ENCODE measurements around the gene KCNK3. TPM values are rescaled to one million over a fixed set of nuclear protein-coding genes. Genes with fewer than 3 reads are reported as not detected.
"Not testable (repeated sequence)": the region's sequence is repeated elsewhere in the genome, so short reads cannot be mapped to it uniquely, and the experiment has no call there.

The KCNK3 gene
- total and polyA plus RNA-seq, 5 donors from 2014 or later = not detected

- DNase-seq; H3K36me3 Mint-ChIP-seq; H3K4me1 ChIP-seq (ENCODE audit: control insufficient read depth, insufficient read depth, low read length, poor library complexity, severe bottlenecking); H3K27me3 Mint-ChIP-seq; H3K36me3 ChIP-seq (ENCODE audit: control insufficient read depth, insufficient read depth, low read length); H3K27ac Mint-ChIP-seq; H3K27me3 ChIP-seq (ENCODE audit: control insufficient read depth, insufficient read depth, low read length); H3K4me3 Mint-ChIP-seq; H3K9me3 ChIP-seq (ENCODE audit: control insufficient read depth in 2 of 2, low read length in 2 of 2); H3K27ac ChIP-seq (ENCODE audit: insufficient read depth, low read length, poor library complexity, severe bottlenecking); H3K4me1 Mint-ChIP-seq; H3K4me3 ChIP-seq (ENCODE audit: low read depth, low read length); ATAC-seq (ENCODE audit: low read depth in 2 of 2): not testable (repeated sequence)
- peaks cover 0 to 11% (median 5%) of the 10 kb centered on the region in 7 donors for H3K9me3 Mint-ChIP-seq
These were observed 37.4 kb upstream of the KCNK3 start for GRCh38 chr2:26655120-26655519.

DNA sequence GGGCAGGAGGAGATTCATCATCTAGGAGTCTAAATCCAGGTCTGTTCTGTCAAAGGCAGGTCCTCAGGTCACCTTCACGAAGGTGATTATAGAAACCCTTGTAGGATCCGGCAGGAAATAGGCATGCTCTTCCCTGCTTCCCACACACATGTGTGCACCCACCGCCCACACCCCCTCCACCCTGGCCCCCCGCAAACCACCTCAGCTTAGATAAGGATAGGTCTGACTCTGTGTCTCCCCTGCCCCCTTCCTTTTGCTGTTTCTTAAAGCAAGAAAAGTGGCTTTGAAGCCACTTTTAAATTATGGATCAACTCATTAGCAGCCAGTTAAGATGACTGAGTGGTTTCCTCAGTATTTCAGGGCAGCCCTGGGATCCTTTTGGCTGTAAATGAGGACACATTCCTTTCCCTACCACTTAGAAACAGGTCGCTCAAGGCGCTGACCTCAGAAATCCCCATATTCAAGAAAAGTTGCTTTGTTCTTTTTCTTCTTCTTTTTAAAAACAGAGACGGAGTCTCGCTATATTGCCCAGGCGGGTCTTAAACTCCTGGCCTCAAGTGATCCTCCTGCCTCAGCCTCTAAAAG is 36.8 kb upstream of the KCNK3 start:
- no peak overlapping the region for H3K4me3 Mint-ChIP-seq
- Histone ChIP-seq H3K4me1 (ENCODE audit: control insufficient read depth, insufficient read depth, low read length, poor library complexity, severe bottlenecking) (no peaks in the 10 kb centered on the region), H3K27ac (ENCODE audit: insufficient read depth, low read length, poor library complexity, severe bottlenecking) (no peak overlapping the region), H3K9me3 (ENCODE audit: control insufficient read depth in 2 of 2, low read length in 2 of 2) (peaks cover 6 to 12% of the 10 kb centered on the region in 2 experiments), H3K27me3 (ENCODE audit: control insufficient read depth, insufficient read depth, low read length) (no peaks in the 10 kb centered on the region), H3K4me3 (ENCODE audit: low read depth, low read length) (no peak overlapping the region), H3K36me3 (ENCODE audit: control insufficient read depth, insufficient read depth, low read length) (no peaks in the 10 kb centered on the region)
- no peak overlapping the region for H3K27ac Mint-ChIP-seq
- H3K27me3 Mint-ChIP-seq = peaks cover 5% of the 10 kb centered on the region
- peaks cover 0 to 16% (median 6%) of the 10 kb centered on the region in 7 donors for H3K9me3 Mint-ChIP-seq
- no peaks in the 10 kb centered on the region for H3K36me3 Mint-ChIP-seq
- no peak for DNase-seq
- H3K4me1 Mint-ChIP-seq = no peaks in the 10 kb centered on the region
- no peak for ATAC-seq (ENCODE audit: low read depth in 2 of 2)

GRCh38 chr2:26657265-26657664 is 35.3 kb upstream of the KCNK3 start:
- Mint-ChIP-seq H3K9me3 (peaks cover 0 to 23% (median 9%) of the 10 kb centered on the region in 7 donors), H3K36me3 (no peaks in the 10 kb centered on the region), H3K27ac (no peak overlapping the region), H3K4me1 (no peaks in the 10 kb centered on the region), H3K4me3 (no peak overlapping the region), H3K27me3 (peaks cover 5% of the 10 kb centered on the region)
- Histone ChIP-seq H3K36me3 (ENCODE audit: control insufficient read depth, insufficient read depth, low read length) (no peaks in the 10 kb centered on the region), H3K27me3 (ENCODE audit: control insufficient read depth, insufficient read depth, low read length) (no peaks in the 10 kb centered on the region), H3K9me3 (ENCODE audit: control insufficient read depth in 2 of 2, low read length in 2 of 2) (peaks cover 6 to 12% of the 10 kb centered on the region in 2 experiments), H3K27ac (ENCODE audit: insufficient read depth, low read length, poor library complexity, severe bottlenecking) (no peak overlapping the region), H3K4me3 (ENCODE audit: low read depth, low read length) (no peak overlapping the region), H3K4me1 (ENCODE audit: control insufficient read depth, insufficient read depth, low read length, poor library complexity, severe bottlenecking) (no peaks in the 10 kb centered on the region)
- DNase-seq (no peak), ATAC-seq (ENCODE audit: low read depth in 2 of 2) (no peak)

GRCh38 chr2:26658691-26659346 is 33.7 kb upstream of the KCNK3 start:
- peaks cover 5% of the 10 kb centered on the region for H3K27me3 Mint-ChIP-seq
- no peak overlapping the region for H3K27ac ChIP-seq (ENCODE audit: insufficient read depth, low read length, poor library complexity, severe bottlenecking)
- no peak overlapping the region for H3K27ac Mint-ChIP-seq
- no peaks in the 10 kb centered on the region for H3K36me3 Mint-ChIP-seq
- DNase-seq (no peak), ATAC-seq (ENCODE audit: low read depth in 2 of 2) (no peak)
- H3K4me3 ChIP-seq (ENCODE audit: low read depth, low read length) = no peak overlapping the region
- H3K27me3 ChIP-seq (ENCODE audit: control insufficient read depth, insufficient read depth, low read length) = no peaks in the 10 kb centered on the region
- H3K4me1 ChIP-seq (ENCODE audit: control insufficient read depth, insufficient read depth, low read length, poor library complexity, severe bottlenecking) = no peaks in the 10 kb centered on the region
- H3K36me3 ChIP-seq (ENCODE audit: control insufficient read depth, insufficient read depth, low read length) = no peaks in the 10 kb centered on the region
- peaks cover 0 to 23% (median 9%) of the 10 kb centered on the region in 7 donors for H3K9me3 Mint-ChIP-seq
- no peaks in the 10 kb centered on the region for H3K4me1 Mint-ChIP-seq
- no peak overlapping the region for H3K4me3 Mint-ChIP-seq
- peaks cover 6 to 12% of the 10 kb centered on the region in 2 experiments for H3K9me3 ChIP-seq (ENCODE audit: control insufficient read depth in 2 of 2, low read length in 2 of 2)

DNA sequence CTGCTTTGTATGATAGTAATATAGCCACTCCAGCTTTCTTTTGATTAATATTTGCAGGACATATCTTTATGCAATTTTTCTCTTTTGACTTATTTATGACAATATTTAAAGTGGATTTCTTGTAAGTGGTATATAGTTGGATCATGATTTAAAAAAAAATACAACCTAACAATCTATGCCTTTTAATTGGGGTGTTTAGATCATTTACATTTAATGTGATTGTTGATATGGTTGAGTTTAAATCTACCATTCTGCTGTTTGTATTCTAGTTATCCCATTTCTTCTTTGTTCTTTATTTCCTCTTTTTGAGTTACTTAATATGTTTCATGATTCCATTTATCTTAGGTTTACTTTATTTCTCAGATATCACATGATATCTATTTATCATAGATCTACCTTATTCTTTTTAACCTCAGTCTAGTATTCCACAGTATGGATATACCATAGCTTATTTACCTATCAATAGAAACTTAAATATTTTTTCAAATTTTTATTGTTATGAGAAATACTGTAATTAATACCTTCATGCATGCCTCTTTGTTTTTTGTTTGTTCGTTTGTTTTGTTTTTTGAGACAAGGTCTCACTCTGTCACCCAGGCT is 32.1 kb upstream of the KCNK3 start:
- ATAC-seq (ENCODE audit: low read depth in 2 of 2) = no peak
- no peaks in the 10 kb centered on the region for H3K4me1 Mint-ChIP-seq
- no peak overlapping the region for H3K4me3 ChIP-seq (ENCODE audit: low read depth, low read length)

GRCh38 chr2:26665296-26665695 is 27.2 kb upstream of the KCNK3 start:
- H3K27me3 ChIP-seq (ENCODE audit: control insufficient read depth, insufficient read depth, low read length); H3K36me3 ChIP-seq (ENCODE audit: control insufficient read depth, insufficient read depth, low read length); H3K27ac ChIP-seq (ENCODE audit: insufficient read depth, low read length, poor library complexity, severe bottlenecking); H3K27ac Mint-ChIP-seq; H3K4me3 ChIP-seq (ENCODE audit: low read depth, low read length); ATAC-seq (ENCODE audit: low read depth in 2 of 2); H3K4me3 Mint-ChIP-seq; H3K9me3 ChIP-seq (ENCODE audit: control insufficient read depth in 2 of 2, low read length in 2 of 2); H3K4me1 ChIP-seq (ENCODE audit: control insufficient read depth, insufficient read depth, low read length, poor library complexity, severe bottlenecking); H3K36me3 Mint-ChIP-seq; H3K4me1 Mint-ChIP-seq; DNase-seq: not testable (repeated sequence)
- Mint-ChIP-seq H3K9me3 (peaks cover 0 to 10% (median 5%) of the 10 kb centered on the region in 7 donors), H3K27me3 (peaks cover 14% of the 10 kb centered on the region)

More for the DNA sequence above, 32.1 kb upstream of the KCNK3 start:
- Mint-ChIP-seq H3K27ac (no peak overlapping the region), H3K27me3 (peaks cover 11% of the 10 kb centered on the region), H3K9me3 (peaks cover 0 to 23% (median 9%) of the 10 kb centered on the region in 7 donors), H3K4me3 (no peak overlapping the region), H3K36me3 (no peaks in the 10 kb centered on the region)
- no peak overlapping the region for H3K27ac ChIP-seq (ENCODE audit: insufficient read depth, low read length, poor library complexity, severe bottlenecking)
- H3K4me1 ChIP-seq (ENCODE audit: control insufficient read depth, insufficient read depth, low read length, poor library complexity, severe bottlenecking) = no peaks in the 10 kb centered on the region
- no peaks in the 10 kb centered on the region for H3K27me3 ChIP-seq (ENCODE audit: control insufficient read depth, insufficient read depth, low read length)
- peaks cover 6 to 12% of the 10 kb centered on the region in 2 experiments for H3K9me3 ChIP-seq (ENCODE audit: control insufficient read depth in 2 of 2, low read length in 2 of 2)
- H3K36me3 ChIP-seq (ENCODE audit: control insufficient read depth, insufficient read depth, low read length) = no peaks in the 10 kb centered on the region
- DNase-seq = no peak

- no peaks in the 10 kb centered on the region for H3K4me1 Mint-ChIP-seq
- no peaks in the 10 kb centered on the region for H3K36me3 ChIP-seq (ENCODE audit: control insufficient read depth, insufficient read depth, low read length)
- no peaks in the 10 kb centered on the region for H3K36me3 Mint-ChIP-seq
- H3K27ac ChIP-seq (ENCODE audit: insufficient read depth, low read length, poor library complexity, severe bottlenecking) = no peak overlapping the region
- H3K27ac Mint-ChIP-seq = no peak overlapping the region
- H3K4me1 ChIP-seq (ENCODE audit: control insufficient read depth, insufficient read depth, low read length, poor library complexity, severe bottlenecking) = no peaks in the 10 kb centered on the region
- DNase-seq (no peak), ATAC-seq (ENCODE audit: low read depth in 2 of 2) (no peak)
- no peaks in the 10 kb centered on the region for H3K9me3 ChIP-seq (ENCODE audit: control insufficient read depth in 2 of 2, low read length in 2 of 2)
- H3K4me3 ChIP-seq (ENCODE audit: low read depth, low read length) = no peak overlapping the region
- H3K27me3 Mint-ChIP-seq = peaks cover 18% of the 10 kb centered on the region
- no peak overlapping the region for H3K4me3 Mint-ChIP-seq
- peaks cover 0 to 3% (median 0%) of the 10 kb centered on the region in 7 donors for H3K9me3 Mint-ChIP-seq
- peaks cover 5% of the 10 kb centered on the region for H3K27me3 ChIP-seq (ENCODE audit: control insufficient read depth, insufficient read depth, low read length)
These were observed 25.9 kb upstream of the KCNK3 start for GRCh38 chr2:26666671-26667070.

All from CD4-positive, CD25-positive, alpha-beta regulatory T cell (primary cell).